HG03175 (cell line): Measurements from ENCODE around the gene QRSL1.
"Not testable (repeated sequence)": the region's sequence is repeated elsewhere in the genome, so short reads cannot be mapped to it uniquely, and the experiment has no call there.

Experiments
- ATAC-seq: cut with Tn5 transposase; IDR thresholded peaks from one replicate; pipeline ENCODE4 v1.9.1; 2021; ENCODE audit warnings: mild to moderate bottlenecking, moderate library complexity; ENCODE audit not compliant: unreplicated experiment

The QRSL1 gene

DNA sequence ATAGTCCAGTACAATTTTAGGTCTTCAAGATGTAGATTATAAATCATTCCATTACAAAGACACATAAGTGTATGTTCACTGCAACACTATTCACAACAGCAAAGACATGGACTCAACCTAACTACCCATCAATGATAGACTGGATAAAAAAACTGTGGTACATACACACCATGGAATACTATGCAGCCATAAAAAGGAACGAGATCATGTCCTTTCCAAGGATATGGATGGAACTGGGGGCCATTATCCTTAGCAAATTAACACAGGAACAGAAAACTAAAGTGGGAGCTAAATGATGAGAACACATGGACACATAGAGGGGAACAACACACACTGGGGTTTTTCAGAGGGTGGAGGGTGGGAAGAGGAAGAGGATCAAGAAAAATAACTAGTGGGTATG, 6.3 kb upstream of the QRSL1 start:
- ATAC-seq: no peak

DNA sequence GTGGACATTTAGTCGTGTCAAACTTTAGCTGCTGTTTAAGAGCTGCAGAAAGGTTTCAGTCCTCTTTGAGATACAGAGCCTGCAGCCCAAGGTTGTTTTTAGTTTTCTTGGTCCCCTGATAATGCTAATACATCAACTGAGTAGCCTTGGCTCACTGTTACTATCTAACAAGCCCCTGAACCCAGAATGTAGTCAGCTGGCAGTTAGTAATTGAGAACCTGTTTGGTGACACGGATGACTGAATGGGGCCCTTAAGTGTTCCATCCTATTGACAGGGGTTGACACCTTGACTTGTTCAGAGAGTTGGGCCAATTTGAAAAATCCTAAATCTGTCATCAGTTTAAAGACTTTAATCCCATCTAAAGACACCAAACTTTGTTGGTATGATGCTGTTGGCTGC, 2.9 kb upstream of the QRSL1 start:
- ATAC-seq: peak; percentile 40

DNA sequence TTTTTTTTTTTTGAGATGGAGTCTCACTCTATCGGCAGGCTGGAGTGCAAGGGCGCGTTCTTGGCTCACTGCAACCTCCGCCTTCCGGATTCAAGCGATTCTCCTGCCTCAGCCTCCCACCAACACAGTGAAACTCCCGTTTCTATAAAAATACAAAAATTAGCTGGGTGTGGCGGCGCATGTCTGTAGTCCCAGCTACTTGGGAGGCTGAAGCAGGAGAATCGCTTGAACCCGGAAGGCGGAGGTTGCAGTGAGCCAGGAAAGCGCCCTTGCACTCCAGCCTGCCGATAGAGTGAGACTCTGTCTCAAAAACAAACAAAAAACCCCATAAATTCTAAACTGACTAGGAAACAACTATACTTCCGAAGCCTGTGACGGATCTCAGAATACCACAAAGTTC, 1.6 kb upstream of the QRSL1 start:
- ATAC-seq: not testable (repeated sequence)

DNA sequence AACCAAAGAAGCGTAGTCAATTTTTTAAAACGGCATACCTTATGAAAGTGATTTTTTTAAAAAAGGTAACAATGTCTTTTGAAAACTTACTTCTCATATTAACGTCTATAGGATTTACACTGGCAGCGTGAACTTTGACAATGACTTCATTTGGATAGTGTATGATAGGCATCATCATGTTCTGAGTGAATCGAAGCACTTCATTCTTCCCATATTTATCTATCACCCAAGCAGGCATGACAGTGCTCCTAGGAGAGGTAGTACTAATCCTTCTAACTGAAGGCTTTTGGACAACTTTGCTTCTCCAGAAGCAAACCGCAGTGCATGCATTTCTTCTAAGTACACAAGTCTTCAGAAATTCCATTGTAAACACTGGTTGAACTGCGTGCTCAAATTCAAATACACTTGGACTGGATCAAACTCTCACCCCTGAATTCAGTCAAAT, 698 bp upstream of the QRSL1 start:
- peak; percentile 5 for ATAC-seq

DNA sequence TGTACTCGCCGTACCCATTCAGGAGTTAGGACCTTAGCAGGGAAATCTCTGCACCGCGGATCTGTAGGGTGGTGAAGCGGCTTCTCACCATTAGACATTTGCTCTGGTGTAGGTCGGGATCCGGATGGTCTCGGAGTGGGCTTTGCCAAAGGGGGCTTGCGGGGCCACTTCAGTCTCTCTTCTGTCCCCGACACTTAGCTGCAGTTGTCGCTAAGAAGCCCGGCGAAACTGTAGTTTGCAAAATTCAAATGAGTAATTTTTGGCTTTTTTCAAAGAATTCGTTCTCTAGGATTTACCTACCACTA, 433 bp downstream of the QRSL1 start:
- ATAC-seq: no peak

DNA sequence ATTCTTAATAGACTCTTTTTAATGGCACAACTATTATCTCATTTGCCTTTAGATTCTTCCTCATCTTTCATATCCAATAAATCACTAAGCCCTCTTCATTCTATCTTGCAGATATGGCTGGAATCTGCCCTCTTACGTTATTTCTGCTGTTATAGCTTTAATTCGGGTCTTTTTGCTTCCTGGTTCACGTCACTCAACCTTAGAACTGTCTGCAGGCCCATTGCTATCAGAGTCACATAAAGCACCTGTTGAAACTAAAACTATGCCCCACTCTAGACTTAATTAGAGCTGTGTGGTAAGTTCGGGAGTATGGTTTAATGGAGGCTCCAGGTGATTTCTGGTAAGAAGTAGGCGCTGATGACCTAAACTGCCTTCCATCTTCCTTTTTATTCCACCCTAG, 988 bp downstream of the QRSL1 start:
- no peak for ATAC-seq

DNA sequence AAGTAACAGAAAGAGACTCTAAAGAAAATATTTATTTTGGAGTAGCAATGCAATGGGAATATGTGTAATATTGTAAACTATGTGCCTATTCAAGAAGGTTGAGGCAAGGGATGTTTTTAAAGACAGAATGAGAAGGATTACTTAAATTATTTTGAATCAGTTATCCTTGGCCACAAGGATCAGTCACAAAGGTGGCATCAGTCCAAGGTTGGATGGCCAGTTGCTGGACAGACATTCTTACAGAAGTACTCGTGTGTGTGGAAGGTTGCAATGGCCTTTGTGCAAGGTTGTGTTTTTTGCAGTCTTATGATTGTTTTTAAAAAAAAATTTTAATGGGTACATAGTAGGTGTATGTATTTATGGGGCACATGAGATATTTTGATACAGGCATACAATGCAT, 2.0 kb downstream of the QRSL1 start:
- ATAC-seq: no peak

DNA sequence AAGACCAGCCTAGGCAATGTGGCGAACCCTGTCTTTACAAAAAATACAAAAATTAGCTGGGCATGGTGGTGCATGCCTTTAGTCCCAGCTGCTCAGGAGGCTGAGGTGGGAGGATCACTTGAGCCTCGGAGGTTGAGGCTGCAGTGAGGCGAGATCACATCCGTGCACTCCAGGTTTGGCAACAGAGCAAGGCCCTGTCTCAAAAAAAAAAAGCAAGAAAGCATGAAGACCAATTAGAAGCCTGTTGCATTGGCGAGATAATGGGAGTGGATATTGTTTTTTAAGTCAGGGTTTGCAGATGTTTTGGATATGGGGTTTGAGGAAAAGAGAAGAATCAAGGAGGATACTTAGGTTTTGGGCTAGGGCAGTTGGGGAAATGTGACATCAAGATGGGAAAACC, 5.2 kb downstream of the QRSL1 start:
- no peak for ATAC-seq

DNA sequence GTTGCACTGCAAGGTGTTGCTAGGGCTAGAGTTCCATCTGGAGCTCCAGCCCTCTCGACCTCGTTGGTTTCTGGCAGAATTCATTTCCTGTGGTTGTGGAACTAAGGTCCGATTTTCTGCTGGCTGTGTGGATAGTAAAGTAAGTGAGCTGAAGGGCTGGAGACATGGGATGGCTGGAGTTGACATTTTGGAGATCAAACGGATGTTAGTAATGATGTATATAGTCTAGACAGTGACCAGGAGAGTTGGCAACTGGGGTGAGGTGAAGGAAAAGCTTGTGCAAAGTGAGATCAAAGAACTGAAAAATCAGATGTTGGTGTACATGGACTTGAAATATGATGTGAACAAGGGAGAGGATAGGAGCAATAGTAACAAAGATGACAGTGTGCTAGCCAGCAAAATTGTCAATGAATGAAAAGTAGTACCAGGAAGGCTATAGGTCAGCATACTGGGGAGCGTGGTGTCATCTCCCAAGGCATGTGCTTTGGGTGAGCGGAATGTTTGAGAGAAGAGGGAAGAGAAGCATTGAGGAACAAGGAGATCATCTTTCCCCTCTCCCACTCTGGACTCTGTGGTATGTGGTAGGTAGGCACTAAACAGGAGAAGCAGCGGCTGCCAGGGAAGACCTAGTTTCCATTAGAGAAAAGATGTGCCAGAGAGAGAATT, 7.8 kb downstream of the QRSL1 start:
- ATAC-seq: peak; percentile 28

DNA sequence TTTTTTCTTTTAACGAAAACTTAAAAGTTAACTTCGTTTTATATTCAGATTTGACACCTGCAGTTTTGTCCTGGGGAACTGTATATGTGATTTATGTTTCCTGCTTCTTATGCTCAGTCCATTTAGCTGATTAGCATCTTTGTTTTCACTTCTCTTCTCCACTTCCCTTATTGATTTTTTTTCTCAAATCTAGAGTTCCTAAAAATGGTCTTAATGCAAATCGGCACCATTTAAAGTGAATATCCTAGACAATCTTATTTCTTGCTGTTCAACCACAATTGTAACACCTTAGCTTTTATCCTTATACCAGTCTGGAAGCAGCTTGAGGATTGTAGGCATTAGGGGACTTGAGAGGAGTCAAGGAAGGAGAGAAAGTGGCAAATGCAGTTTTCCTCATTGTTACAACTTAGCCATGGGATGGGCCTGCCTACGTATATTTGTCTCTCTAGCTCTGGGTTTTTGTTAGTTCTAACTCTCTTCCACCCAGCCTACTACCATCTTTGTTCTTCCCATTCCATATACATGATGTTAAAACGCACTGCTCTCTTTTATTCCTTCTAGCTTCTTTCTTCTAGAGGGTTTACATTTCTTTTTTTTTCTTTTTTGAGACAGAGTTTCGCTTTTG, 8.5 kb downstream of the QRSL1 start:
- peak; percentile 87 for ATAC-seq

DNA sequence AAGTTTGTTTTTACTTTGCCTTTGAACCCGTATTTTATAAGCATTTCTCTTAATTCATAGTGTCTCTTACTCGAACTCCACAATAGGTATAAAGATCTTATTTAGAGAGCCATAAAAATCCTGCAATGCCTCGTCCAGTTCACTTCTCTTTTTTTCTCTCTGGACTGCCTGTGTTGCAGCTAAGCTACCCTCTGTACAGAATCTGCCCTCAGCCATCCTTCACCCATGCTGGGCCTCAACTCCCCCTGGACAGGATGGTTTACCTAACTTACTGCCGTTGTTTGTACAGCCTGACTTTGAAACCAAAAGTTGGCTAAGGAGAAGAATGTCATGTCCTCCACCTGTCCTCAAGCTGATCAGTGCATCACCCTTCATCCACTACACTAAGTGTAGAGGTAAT, 10.4 kb downstream of the QRSL1 start:
- ATAC-seq: no peak

DNA sequence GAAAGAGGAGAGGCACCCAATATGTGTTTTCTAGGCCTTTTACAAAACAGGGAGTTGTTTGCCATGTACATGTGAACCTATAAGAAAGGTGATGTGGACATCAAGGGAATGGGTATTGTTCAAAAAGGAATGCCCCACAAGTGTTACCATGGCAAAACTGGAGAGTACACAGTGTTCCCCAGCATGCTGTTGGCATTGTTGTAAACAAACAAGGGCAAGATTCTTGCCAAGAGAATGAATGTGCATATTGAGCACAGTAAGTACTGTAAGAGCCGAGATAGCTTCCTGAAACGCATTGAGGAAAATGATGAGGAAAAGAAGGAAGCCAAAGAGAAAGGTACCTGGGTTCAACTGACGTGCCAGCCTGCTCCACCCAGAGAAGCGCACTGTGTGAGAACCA, 13.1 kb downstream of the QRSL1 start:
- ATAC-seq: no peak

DNA sequence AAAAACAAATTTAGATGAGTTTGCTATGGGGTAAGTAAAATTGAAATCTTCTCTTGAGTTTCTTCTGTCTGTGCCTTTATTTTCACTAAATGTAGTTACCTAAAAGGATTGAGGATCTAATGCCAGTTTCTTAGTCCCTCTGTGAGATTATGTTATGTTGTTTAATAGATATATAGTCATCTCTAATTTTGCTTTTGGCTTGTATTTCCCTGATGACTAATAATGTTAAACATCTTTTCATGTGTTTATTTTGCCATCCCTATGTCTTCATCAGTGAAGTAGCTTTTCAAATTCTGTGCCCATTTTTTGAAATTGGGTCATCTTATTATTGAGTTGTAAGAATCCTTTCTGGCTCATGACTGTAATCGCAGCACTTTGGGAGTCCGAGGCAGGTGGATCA, 13.7 kb downstream of the QRSL1 start:
- ATAC-seq: no peak

DNA sequence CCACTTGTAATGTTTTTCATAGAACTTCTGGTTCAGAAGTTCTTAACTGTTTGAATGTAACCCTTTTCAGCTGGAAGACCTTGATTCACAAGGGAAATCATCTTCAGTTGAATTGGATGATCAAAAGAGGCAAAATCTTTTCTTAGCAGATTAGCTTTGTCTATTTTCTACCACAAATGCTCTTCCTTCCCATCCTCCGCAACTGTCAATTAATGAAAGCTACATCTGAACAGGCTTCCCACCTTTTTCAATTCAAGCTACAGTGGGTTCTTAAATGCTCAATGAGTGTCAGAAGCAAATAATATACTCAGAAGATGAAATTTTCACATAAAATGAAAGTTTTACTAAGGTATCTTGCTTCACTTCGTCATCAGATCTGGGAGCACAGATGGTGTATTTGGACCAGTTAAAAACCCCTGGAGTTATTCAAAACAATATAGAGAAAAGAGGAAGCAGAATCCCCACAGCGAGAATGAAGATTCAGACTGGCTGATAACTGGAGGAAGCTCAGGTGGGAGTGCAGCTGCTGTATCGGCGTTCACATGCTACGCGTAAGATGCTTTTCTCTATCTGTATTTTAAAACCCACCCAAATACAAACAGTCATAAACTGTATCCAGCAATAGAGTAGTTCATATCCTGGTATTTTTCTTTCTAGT, 19.4 kb downstream of the QRSL1 start:
- no peak for ATAC-seq

DNA sequence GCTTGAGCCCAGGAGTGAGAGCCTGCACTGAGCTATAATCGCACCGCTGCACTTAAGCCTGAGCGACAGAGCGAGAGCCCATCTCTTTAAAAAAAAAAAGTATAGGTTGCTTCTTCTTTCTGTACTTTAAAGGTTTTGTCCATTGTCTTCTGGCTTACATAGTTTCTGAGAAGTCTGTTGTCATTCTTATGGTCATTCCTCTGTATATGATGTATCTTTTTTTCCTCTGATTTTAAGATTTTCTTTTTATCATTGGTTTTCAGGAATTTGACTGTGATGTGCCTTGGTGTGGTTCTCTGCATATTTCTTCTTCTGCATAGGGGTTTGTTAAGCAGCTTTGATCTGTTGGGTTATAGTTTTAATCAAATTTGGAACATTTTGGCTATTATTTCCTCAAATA, 29.1 kb downstream of the QRSL1 start:
- ATAC-seq: no peak

DNA sequence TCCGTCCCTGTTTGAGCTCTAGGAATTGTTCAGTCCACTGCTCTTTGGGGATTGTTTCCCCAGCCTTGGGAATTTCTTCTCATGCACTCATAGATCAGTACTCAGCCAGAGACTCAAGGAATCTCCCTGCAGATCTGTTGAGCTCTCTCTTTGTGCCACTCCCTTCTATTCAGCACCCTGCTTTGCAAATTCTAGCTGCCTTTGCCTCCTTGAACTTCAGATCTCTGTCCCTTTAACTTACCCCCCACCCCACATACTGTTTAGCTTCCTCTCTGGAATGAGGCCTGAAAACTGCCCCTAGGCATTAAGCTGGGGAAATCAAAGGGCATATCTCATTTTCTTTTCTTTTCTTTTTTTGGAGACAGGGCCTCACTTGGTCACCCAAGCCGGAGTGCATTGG, 30.5 kb downstream of the QRSL1 start:
- no peak for ATAC-seq

DNA sequence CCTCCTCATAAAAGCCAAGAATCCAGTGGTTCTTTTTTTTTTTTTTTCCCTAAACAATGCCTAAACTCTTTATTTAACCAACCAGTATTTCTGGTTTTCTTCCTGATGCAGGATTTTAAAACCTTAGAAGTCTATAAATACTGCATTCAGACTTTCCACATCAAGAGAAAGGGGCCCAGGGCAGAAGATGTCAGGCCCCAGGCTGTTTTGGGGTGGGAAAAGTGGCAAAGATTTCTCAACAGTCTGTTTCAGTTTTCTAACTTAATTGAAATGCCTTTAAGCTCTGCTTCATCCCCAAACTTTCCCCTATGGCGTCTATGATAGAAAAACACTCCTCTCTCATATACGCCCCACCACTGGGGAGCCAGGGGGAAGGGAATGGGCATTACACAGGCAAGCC, 33.1 kb downstream of the QRSL1 start:
- no peak for ATAC-seq

DNA sequence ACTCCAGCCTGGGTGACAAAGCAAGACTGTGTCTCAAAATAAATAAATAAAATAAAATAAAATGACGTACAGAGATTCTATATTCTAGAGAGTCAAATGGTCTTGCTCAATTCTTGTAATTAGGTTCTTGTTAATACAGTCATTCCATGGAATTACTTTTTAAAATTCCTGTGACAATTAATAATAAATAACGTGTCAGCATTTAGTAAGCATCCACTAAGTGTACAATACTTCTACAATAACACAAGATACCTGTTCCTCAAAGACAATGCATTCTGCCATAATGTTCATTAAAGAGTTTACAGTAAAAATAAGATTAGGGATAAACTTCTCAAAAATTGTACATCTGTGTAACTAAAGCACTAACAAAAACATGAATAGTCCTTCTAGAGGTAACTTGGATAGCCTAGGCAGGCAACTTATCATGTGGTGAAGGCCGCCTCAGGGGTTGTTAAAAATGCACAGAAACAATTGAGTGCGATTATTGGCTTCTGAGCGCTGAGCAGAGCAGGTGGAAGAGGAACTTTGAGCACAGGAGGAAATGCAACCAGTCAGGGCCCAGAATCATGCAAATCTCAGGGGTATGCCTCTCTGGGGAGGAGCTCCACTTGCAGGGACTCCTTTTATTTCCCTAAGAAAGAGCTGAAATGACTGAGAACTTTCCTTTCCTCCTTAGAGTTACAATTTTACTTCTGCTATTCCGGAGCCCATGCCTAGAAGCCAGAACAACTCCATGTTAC, 37.1 kb downstream of the QRSL1 start:
- ATAC-seq: peak; percentile 97

DNA sequence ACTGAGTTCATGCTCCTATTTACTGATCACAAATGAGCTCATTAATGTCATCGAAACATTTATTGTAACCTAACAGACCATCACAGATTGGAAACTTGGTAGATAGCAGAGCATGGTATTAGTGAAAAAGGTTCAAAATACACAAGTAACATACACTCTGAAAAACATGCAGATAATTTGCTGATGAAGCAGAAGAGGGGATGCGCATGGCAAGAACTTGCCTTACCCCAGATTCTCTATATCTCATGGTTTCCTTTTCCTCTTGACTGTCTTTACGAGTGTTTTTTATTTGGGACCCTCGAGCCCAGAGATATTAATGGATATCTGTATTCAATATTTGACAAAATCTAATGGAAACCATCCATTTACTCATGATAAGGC, 37.6 kb downstream of the QRSL1 start:
- ATAC-seq: no peak

DNA sequence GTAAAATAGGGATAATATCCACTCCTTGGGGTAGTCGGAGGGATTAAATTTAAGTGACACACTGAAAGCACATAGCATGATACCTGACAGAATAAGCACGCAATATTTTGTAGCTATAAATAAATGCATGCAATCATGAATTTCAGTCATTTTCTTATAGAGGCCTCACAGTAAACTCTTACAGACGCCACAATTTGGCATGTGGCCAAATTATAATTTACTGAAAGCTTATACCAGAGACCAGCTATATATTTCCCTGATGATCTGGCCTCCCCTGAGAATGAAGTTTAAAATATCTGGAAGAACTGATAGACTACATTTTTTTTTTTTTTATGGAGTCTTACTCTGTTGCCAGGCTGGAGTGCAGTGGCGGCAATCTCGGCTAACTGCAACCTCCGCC, 40.9 kb downstream of the QRSL1 start:
- no peak for ATAC-seq

DNA sequence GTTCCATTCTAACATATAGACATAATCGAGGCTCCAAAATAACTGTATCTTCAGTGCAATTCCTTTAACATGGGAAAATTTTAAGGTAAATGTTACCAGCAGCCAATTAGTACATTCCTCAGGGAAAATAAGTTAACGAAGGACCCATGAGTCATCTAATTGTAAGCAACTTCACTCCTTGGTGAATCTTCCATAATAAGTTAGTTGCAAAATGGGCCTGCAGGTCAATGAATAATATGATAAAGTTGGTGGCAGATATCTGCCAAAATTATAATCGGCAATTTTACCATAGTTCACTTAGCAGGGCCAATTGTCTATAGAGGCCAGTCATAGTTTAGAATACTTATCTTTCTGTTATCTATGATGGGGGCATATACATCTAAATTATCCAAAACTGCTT, 42.3 kb downstream of the QRSL1 start:
- no peak for ATAC-seq
